ENCODE measurements around the gene PTPRN2.
"Not testable (repeated sequence)": the region's sequence is repeated elsewhere in the genome, so short reads cannot be mapped to it uniquely, and the experiment has no call there.

The PTPRN2 gene

DNA sequence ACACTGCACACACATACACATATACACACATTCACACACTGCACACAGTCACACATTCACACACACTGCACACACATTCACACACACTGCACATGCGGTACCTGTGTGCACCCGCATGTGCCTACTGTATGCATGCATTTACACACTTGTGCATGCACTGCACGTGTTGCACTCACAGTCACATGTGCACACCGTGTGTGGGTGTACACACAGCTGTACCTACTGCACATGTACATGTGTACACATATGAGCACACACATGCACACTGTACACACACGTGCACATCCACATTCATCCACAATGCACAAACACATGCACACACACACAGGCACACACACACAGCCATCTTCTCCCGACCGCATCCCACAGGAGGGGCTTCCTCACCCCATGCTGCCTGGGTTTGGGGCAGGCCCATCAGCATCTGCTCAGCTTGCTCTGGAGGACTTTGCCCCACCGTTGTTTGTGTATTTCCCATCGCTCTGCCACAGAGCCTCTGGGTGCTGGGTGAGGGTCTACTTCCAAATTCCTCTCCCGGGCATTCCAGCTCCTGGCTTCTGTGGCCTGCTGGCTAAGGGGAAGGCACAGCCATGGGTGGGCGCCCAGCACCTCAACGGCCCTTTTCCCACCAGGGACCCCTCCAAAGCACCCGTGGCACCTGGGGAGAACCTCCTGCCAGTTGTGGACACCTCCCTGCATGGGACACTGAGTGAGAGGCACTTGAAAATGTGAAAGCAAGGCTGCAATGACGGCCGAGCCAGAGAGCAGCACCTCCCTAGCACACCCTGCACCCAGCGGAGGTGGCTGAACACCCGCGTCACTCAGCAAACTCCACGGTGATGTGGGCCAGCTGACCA lies 324.3 kb downstream of the PTPRN2 start:
- DNase-seq = no peak

DNA sequence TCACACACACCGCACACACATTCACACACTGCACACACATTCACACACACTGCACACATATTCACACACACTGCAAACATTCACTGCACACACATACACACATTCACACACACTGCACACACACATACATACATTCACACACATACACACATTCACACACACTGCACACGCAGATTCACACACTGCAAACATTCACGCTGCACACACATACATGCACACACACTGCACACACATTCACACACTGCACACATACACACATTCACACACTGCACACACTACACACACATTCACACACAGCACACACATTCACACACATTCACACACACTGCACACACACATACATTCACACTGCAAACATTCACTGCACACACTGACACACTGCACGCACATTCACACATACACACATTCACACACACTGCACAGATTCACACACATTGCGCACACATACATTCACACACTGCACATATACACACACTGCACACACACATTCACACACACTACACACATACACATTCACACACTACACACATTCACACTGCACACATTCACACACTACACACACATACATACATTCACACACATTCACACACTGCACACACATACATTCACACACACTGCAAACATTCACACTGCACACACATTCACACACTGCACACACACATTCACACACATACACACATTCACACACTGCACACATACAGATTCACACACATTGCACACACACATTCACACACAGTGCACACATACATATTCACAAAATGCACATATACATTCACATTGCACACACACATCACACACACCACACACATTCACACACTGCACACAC lies 325.1 kb downstream of the PTPRN2 start:
- no peak for DNase-seq

DNA sequence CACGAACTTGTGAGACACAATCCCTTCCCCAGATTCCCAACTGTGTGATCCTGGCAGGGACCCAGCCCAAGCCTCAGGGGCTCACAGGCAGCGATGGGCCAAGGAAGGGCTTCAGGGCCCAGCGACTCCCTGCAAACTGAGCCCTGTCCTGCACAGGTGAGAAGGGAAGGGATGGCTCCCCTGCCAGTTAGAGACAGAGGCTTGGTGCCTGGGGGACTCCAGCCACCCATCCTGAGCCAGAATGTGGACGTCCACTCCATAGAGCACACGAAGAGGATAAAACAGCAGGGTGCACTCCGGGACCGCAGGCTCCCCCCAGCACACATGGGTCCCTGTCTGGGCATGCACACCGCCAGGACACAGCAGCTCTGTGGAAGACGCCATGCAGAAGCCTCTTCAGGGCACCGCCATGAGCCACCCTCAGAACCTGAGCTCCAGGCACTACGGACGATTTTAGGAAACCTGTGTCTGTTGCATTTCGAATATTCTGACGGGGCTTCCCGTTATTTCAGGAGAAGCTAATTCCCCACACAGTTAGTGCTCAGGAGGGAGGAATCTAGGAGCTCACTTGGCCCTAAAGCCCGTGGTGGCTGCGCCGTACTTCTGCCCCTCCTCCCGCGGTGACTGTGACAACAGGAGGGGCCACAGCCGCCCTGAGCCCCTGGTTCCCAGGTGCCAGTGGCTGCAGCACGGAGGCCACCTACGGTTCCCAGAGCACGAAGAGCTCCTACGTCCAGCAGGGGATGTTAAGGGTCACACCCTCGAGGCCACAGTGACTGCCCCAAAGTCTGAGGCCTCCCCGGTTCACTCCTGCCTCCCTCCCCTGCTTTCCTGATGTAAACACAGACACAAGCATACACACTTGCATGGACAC lies 326.0 kb downstream of the PTPRN2 start:
- no peak for DNase-seq

DNA sequence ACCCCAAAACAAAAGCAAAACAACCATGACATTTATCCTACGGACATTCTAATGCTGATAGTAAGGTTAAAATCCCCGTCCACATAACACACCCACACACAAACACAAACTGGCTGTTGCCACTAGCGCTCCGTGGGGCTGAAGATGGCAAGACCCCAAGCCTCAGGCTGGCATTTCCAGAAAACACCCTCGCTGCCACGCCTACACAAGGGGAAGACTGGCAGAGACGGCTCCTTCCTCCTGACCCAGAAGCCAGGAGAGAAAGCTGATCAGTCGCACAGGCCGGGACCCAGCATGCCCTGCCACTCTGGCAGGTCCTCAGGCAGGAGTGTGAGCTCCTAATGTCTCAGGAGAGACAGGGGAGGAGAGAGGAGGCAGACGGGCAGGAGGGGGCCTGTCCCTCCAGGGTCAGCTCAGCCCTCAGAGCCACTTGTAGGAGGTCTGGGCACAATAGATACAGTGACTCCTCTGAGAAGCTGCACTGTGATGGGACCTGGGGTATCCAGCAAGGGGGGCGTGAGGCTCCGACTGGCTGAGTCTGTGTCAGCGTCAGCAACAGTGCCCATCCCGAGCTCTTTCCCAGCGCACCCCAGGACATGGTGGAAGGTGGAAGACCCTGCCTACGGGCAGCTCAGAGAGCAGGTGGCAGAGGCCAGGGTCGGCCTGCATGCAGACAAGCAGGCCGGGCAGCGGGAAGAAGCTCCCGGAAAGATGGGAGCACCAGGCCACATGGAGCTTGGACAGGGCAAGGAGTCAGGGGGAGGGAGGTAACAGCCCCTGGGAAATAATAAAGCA lies 326.9 kb downstream of the PTPRN2 start:
- no peak for DNase-seq

DNA sequence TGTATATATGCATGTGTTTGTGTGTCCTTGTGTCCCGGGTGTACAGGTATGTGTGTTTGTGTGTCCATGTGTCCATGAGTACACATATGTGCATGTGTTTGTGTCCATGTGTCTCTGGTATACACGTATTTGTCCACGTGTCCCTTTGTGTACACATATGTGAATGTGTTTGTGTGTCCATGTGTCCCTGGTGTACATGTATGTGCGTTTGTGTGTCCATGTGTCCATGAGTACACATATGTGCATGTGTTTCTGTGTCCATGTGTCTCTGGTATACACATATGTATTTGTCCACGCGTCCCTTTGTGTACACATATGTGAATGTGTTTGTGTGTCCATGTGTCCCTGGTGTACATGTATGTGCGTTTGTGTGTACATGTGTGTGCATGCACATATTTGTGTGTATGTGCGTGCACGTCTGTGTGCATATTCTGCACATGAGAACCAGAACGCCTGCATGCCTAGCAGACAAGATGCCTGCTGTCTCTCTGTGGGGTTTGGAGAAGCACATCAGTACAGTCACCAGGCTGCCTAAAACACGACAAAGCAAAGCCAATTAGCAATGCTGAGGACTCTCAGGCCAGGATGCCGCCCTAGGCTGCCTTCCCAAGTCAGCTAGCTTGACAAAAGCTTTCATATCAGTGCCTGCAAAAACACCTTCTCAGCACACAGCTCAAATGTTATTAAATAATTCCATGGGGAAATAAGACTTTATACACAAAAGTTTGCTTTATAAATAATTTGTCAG lies 327.8 kb downstream of the PTPRN2 start:
- DNase-seq = no peak

DNA sequence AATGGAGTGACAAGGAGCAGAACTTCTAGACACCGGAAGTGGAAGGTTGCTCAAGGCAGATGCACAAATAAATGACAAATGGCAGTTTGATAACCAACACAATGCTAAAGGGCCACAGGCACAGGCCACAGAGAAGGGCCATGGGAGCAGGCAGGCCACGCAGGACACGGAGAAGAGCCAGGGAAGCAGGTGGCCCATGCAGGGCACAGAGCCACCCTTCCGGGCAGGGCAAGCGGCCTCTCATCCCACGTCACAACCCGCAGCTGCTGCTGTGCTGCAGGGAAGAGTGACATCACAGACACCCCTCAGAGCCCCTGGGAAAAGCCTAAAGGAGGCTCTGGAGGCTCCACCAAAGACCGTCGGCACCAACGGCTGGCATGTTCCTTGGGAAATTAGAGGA lies 328.5 kb downstream of the PTPRN2 start:
- DNase-seq = no peak

DNA sequence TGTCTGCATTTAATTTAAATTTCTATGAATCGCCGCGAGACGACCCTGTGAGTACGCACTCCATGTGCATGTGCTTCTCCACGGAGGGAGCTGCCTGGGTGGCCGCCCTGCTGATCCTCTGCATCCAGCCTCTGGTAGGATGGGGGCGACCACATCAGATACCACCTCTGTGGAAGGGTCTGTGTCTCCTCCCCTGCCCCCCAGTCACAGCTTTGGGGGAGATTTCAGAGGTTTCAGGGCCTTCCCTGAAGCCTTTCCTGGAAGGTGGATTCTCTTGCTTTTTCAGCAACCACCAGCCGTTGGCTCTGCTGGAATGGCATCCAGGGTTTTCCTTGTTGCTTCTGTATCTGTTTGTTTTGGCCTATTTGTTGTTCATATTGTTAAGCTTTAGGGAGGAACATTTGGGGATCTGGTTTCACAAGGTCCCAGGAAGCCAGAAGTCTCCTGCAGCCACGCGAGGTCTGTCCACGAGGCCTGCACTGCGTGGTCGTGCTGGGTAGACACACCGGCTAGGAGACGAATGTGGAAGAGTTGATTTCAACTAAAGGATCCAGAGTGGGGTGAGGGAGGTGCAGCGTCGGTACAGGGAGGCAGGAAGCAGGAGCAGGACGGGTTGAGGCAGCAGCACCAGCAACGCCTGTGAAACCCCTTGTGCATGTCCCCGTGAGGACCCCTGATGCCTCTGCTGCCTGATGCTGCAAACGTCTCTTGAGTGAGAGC lies 329.1 kb downstream of the PTPRN2 start:
- no peak for DNase-seq

DNA sequence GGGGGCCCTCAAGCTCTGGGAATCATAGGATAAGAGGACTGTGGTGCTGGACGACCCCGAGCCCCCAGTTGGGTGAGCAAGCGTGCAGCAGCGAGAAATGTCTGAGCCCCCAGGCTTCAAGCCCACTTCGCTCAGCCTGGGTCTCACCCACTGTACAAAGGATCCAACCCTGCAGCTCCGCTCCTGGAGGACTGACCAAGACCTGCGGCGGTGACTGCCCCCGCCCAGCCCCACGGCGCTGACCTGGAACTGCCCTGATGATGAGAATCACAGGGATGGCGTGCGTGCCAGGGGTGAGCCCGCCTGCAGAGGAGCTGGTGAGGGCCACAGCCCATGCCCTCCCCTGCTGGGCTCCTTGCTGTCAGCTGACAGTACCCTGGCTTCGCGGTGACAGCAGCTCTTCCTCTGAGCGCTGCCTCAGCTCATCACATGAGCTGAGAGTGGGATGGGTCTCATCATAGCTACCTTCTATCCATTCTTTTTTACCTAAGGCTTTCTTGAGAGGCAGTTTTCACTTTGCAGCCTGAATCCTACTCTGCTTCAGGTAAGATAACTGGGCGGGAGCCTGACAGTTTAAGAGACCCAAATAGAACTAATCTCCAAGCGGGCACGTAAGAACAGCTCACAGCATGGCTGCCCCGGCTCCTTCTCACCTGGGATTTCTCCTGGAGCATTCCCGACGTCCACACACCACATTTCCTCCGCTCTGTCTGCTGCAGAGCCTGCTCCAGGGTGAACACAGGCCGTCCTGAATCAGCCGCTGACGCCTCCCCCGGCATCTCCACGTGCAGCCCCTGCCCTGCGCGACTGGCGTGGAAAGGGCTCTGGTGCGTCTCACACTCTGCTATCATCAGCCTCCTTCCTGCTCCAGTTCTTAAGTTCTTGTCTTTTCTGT lies 329.9 kb downstream of the PTPRN2 start:
- DNase-seq = no peak

DNA sequence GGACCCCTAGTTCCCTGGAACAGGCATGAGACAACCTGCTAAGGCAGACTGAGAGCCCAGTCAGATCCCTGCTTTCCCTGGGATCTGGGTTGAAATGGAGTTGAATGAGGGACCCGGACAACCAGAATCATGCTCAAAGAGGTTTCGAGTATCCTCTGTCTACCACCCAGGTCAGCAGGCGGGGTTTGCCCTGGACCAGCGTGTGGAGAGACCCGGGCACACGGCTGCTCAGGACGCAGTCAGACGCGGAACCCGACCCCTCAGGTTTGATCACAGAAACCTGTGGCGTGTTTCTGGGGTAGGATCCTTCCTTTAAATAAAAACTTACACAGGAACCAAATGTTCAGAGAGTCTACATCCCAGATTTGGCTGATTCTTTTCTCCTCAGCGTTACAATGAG lies 330.6 kb downstream of the PTPRN2 start:
- DNase-seq = no peak

DNA sequence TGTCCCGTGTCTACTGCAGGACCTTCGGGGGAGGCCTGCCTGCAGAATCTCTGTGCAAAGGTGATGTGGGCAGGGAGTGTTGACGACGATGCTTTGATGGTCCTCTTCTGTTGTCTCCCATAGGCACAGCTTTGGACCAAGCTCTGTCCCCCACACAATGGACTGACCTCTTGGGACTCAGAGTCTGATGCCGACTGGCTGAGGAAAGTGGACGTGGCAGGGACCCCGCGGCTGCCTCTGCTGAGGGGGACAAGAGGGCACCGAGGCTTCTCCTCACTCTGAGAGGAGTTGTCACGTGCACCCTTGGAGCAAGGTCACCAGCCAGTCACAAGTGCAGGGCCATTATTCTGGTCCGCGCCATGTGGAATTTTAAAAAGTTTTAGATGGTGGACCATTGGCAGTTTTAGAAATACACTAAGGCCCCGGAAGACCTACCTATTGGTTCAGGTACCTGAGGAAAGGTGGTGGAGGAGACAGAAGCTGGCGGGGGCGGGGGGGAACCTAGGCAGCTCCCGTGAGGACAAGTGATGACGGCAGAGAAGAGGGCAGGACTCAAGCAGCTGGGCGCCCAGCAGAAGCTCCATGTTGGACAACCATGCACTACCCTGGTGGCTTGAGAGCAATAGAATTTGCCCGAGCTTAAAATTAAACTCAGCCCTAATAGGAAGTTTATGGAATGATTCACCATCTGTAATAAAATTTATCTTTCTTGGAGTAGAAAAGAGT lies 331.4 kb downstream of the PTPRN2 start:
- no peak for DNase-seq

DNA sequence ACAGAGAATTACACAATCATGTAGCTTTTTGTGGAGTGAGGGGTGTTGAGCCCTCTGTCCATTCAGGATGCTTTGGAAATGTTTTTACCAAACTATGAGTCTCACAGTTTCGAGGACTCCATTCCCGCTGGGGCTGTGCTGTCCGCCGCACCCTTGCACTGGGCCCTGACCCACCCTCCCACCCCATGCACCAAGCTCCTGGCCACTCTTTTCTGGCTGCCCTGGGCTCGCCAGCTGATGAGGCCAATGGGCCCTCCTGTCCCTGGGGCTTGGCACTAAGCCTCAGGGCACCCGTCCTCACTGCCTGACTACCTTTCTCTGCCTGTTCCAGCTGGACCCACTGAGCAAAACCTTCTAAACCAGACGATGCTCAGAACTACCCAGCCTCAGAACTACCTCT lies 332.1 kb downstream of the PTPRN2 start:
- DNase-seq = no peak

DNA sequence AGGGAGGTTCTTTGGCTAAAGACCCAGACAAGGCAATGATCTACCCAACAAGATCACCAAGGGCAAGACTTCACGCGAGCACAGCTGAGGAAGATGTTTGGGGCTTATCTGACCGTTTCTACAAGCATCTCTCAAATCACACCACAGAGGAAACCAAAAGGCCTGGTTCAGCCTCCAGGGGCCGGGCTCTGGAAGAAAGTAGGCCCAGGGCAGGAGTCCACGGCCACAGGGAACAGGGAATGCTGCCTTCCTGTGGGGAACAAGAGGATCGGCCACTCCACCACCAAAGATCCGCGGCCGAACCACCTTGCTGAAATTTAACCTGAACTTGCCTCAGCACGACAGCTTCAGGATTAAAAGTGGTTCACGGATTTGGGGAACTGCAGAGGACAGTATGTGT lies 332.5 kb downstream of the PTPRN2 start:
- DNase-seq = no peak

DNA sequence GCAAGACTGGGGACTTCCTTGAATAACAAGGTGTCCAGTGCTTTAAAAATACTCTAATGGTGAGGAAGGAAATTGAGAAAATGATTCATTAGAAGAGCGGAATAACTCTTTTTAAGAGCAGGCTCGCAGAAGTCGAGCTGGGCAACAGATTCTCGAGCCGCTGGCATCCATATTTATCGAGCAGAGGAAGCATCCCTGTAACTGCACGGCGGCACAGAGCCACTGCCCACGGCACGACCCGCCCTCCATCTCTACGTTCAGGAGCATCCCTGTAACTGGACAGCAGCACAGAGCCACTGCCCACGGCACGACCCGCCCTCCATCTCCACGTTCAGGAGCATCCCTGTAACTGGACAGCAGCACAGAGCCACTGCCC lies 334.0 kb downstream of the PTPRN2 start:
- DNase-seq = not testable (repeated sequence)

DNA sequence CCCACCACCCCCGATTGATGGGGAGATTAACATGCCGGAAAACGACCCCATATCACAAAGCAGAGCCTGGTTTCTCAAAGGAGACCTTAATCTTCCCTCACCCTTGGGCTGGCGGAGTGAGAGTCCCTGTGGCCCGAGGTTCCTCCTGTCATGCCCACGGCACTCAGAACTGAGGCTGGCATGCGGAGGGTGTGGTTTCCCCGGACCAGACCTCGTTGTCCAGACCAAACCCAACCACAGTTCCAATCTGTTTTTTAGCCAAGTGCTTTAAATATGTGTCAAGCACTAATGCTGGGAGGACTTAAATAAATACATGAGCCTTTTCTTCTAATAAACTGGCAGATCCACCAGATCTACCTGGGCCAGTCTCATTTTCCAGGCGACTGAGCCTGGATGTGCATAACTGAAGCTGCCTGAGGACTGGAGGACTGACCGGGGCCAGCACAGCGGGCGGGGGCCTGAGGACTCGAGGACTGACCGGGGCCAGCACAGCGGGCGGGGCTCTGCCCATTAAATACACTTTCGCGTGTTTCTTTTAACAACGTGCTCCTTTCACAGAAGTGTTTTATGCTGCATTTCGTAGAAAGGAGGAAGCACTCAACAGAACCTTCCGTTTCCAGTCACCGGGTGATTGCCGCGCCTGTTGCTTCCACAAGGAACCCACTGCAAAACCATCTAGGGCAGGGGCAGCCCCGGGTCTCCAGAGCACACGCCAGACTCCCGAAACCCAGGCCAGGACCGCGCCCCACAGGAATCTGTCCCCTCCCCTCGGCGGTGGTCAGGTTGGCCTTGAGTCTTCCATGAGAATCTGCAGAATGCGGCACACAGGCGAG lies 334.6 kb downstream of the PTPRN2 start:
- no peak for DNase-seq

DNA sequence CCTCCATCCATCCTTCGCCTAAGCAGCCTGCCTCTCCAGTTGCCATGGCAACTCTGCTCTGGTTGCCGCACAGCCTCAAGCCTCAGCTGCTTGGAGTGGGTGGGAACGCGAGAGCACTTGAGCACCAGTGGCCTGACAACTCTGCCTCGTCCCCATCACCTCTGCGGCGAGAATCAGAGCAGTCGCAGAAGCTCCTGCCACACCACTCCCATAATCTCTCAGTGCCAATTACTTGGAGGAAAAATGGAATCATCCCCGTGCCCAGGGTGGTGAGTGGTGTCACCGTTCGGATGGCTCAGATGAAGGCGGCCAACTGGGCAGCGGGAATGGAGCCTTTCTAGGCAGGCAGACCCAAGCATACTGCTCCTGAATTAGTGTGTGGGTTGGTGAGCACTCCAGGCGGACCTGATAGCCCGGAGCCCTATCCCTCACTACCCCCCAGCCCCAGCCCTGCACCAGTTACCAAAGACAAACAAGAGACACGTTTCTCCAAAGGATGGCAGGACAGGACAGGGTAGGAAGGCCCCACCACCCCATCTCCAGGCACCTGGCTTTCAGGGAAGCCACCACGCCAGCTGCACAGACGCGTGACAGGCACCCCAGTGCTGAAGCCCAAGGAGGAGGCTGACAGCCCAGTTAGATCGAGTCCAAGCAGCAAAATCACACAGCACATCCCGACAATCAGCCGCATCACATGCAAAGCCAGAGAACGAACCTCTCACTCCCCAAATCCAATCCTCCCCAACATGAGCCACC lies 335.4 kb downstream of the PTPRN2 start:
- peak in 1 of 14 donors; percentile 21 for DNase-seq

DNA sequence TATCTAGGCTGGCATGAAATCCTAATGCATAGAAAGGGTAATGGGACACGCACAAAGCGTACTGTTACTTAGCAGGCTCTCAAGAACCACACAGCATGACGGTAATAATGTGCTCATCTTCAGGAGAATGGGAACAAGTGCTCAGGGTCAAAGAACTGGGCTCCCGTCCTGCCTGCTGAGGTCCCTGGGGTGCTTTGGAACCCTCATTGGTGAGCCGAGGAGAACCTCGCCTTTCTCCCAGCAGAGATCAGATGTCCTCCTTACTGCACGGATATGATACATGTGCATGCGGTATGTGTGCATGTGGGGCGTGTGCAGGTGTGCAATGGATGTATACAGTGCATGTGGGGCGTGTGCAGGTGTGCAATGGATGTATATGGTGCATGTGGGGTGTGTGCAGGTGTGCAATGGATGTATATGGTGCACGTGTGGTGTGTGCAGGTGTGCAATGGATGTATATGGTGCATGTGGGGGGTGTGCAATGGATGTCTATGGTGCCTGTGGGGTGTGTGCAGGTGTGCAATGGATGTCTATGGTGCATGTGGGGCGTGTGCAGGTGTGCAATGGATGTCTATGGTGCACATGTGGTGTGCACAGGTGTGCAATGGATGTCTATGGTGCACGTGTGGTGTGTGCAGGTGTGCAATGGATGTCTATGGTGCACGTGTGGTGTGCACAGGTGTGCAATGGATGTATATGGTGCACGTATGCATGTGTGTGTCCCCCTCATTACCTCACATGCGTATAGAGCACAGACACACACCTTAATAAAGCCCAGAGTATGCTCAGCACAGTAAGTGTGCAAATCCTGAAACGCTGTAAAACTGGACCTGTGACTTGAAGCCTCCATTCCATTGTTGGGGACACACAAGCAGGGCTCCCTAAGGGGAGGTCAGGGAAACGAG lies 336.3 kb downstream of the PTPRN2 start:
- DNase-seq = no peak
